OCI-LY7 (cell line): Measurements from ENCODE around the gene ABHD11.

Source experiments
- CTCF ChIP-seq: fragments of 200-600 bp; sonication (generic); conservative IDR thresholded peaks from 2 replicates; pipeline ENCODE4 v1.5.1; 2014; ENCODE audit warnings: mild to moderate bottlenecking, antibody characterized with exemption, low read length, moderate library complexity, mixed read lengths
- EZH2phosphoT487 ChIP-seq: fragments of 200-600 bp; sonication (generic); IDR thresholded peaks from 2 replicates; pipeline ENCODE4 v1.6.1; 2018; ENCODE audit warnings: low read depth, borderline replicate concordance, mild to moderate bottlenecking, mixed run types, antibody characterized with exemption, low read length, moderate library complexity, mixed read lengths

GRCh38 chr7:73698410-73698809, 40.2 kb downstream of the ABHD11 start:
- TF ChIP-seq CTCF (no peak), EZH2phosphoT487 (no peak)
